GF-D8 (cell line): Measurements from ENCODE around the gene GPX4.

Experiments used
- DNase-seq: peaks from one replicate; lab custom pipeline; 2025; lab: John Stamatoyannopoulos, UW

GPX4 gene

DNA sequence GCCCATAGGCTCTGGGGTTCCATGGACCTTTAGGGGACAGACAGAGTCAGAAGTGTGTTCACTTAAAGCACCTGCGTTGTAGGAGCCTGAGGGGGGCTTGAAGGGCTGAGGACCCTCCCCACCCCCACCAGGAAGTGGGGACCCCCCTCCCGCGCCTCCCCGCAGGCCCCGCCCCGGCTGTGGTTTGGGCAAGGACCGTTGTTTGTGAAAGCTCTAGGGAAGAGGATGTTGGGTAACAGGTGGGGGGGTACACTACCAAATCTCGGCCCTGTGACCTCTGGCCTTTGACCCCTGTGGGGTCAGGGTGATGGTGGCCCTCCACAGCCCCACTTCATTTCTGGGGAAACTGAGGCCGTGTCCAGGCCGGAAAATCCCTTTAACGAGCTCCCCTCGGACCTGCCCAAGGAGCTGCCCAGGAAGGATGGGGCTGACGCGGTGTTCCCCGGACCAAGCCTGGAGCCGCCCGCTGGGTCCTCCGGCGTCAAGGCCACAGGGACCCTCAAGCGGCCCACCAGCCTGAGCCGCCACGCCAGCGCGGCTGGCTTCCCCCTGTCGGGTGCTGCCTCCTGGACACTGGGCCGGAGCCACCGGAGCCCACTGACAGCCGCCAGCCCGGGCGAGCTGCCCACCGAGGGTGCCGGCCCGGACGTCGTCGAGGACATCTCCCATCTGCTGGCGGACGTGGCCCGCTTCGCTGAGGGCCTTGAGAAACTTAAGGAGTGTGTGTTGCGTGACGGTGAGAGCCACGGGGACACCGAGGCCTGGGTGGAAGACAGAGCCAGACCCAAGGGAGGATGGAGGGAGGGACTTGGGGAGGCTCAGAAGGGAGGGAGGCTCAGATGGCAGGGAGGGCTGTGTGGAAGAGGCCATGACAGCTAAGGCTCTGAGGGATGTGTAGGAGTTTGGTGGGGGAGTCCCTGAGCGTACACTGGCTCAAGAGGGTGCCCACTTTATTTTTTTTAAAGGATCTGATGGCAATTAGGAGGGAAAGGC is 35.5 kb upstream of the GPX4 start:
- DNase-seq = peak; percentile 36

DNA sequence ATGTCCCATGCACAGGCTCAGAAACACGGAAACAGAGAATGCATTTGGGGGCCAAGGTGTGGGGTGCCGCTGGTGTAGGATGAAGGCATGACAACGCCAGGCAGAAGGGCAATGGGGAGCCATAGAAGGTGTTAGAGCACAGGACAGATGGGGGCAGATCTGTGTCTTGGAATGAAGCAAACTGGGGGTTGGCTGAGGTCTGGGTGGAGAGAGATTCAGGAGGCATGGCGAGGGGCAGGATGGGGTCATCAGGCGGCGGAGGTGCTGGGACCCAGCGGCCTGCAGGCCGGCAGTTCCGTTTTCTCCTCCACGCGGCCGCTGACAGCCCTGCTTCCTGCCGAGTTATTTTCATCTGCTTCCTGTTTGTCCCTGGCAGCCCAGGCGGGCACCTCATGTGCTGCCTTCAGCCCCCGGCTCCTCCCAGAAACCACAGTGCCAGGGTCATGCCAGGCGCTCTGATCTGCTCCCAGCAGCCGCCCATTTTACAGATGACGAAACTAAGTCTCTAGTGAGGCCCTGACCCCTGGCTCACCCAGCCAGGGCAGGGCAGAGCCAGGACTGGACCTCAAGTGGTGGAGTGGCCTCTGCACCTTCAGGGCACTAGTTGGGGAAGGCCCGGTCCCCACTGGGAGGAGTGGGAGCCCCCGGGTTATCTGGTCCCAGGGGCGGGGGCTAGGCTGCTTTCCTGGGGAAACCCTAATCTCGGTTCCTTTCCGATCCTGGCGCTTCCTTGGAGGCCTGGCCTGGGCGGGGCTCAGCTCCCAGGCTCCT is 34.6 kb upstream of the GPX4 start:
- peak; percentile 91 for DNase-seq

DNA sequence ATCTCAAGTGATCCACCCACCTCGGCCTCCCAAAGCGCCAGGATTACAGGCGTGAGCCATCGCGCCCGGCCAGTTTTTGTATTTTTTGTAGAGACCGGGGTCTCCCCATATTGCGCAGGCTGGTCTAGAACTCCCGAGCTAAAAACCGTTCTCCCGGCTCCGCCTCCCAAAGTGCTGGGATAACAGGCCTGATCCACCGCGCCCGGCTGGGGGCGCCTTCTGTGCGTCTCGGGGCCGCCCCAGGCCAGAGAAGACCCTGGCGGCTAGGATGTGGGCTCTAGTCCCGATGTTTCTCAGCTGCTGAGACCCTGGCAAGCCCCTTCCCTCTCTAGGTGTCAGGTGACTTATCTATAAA is 33.2 kb upstream of the GPX4 start:
- no peak for DNase-seq

DNA sequence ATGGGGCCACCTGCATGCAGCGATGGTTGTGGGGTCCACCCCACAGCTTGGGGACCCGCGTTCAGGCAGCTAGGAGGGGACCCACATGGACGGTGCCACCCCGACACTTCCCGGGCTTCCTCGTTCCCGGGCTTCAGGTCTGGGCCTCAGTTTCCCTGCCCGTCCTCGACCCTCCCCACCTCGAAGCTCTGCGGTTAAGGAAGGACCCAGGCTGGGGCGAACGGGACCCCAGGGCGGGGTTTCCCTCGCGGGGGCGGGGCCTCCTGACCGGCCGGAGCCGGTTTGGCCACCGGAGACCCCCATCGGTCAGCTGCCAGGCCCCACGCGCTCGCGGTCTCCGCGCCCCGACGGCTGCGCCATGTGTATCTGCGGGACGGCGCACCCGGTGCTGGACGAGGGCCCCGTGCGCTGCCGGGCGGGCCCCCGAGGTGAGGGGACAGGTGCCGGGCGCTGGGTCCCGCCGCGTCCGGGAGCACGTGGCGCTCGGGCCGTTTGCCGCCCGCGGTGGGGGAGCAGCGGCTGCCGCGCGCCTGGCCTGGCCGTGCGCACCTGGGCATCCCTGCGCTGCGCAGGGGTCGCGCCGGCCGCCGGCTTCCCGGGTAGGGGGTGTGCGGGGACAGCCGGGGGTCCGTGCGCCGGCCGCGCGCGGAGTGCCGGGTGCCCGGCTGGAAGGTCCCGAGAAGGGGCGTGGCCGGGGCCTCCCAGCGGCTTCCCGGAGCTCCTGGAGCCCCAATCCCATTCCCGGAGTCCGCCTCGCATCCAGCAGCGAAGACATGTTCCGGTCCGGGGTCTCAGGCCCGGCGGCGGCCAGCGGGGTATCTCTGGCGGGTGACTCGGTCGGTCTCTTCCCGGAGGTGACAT is 32.6 kb upstream of the GPX4 start:
- no peak for DNase-seq

DNA sequence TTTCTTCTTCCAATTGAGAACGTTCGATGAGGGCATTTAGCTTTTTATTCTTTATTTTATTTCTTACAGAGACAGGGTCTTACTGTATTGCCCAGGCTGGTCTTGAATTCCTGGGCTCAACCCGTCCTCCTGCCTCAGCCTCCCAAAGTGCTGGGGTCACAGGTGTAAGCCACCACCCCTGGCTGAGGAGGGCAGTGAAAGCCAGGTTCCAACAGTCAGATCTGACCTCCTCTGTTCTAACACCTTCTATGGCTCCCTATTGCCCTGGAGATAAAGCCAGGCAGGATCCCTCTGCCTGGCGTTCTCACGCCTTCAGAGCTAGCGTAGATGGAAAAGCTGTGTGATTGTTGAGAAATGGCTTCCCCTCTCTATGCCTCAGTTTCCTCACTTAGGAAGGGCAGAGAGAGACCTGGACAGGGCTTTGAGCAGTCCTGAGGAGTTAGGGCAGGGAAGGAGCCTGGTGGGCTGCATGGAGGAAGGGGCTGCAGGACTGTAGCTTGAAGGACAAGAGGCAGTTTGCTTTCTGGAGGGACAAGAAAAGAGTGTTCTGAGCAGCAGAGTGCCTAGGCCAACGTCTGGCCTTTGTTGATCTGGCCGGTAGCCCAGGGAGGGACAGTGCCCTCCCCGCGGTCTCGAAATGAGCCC is 31.3 kb upstream of the GPX4 start:
- no peak for DNase-seq

DNA sequence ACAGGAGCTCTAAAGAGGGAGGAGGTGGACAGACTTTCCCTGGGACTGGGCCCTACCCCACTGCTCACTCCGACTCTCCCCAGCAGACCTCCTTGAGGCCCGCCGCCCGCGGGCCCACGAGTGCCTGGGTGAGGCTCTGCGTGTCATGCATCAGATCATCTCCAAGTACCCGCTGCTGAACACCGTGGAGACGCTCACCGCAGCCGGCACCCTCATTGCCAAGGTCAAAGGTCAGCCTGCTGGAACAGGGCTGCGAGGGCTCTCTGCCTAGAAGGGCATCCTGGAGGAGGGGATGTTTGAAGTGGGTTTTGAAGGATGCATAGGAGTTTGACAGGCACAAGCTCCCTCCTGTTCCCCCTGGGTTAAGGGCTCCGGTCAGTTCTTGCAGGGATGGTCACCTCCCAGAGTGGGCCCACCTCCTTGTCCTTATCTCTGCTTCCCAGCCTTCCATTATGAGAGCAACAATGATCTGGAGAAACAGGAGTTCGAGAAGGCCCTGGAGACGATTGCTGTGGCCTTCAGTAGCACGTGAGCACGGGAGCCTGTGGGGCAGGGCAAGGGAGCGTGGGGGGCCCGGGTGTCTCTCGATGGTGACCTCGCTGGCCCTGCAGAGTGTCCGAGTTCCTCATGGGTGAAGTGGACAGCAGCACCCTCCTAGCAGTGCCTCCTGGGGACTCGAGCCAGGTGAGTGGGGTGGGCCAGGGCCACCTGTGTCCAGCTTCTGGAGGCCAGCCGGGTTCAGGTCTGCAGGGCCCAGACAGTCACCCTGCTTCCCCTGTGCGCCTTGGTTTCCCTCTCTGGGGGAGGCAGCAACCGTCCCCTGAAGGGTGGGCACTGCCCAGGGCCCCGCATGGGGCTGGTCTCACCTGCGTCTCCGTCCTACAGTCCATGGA is 30.5 kb upstream of the GPX4 start:
- DNase-seq = no peak

DNA sequence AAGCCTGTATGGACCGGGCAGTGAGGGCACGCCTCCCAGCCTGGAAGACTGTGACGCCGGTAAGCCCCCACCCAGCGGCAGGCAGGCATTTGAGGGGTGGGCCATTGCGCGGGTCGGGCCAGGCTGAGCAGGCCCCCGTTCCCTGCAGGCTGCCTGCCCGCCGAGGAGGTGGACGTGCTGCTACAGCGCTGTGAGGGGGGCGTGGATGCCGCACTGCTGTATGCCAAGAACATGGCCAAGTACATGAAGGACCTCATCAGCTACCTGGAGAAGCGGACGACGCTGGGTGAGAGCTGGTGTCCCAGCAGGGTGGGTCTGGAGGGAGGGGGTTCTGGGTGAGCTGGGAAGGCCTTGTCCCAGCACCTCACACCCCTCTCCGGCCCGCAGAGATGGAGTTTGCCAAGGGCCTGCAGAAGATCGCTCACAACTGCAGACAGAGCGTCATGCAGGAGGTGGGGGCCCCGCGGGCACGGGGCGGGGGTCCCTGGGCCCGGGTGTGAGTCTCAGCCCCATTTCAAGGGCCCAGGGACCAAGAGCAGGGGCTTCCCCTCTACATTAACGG is 29.8 kb upstream of the GPX4 start:
- no peak for DNase-seq

DNA sequence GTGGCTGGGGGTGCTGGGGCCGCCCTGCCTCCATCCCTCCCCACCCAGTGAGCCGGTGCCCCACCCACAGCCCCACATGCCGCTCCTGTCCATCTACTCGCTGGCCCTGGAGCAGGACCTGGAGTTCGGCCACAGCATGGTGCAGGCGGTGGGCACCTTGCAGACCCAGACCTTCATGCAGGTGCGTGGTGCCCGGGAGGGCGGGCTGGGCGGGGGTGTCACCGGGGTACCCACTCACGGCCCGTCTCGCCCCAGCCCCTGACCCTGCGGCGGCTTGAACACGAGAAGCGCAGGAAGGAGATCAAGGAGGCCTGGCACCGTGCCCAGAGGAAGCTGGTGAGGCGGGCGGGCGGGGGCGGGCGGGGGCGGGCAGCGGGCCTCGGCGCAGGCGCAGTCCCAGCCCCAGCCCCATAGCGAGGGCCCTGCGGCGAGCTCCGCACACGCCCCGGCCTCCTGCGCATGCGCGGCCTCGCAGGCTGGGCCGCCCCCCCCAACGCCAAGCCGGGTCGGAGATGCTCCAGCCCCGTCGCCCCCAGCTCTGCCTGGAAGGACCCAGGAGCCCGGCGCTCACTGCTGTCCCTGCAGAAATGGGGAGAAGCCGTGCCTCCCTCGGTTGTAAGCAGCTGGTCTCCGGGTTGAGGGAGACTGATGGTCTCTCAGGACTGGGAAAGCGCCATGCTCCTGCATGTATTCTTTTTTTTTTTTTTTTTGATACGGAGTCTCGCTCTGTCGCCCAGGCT is 29.1 kb upstream of the GPX4 start:
- DNase-seq = peak; percentile 55

DNA sequence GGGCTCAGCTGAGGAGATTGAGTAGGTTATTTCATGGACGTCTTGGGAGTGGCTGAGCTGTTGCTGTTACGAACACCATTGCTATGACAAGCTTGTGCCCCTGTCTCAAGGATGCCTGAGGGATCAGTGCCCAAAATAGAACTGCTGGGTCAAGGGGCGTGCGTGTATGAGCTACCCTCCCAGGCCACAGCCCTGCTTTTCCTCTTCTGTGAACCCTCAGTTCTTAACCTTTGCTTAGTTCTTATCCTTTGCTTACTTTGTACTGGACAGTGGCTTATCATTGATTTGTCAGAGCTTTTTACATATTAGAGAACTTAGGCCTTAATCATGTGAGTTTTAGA is 27.8 kb upstream of the GPX4 start:
- no peak for DNase-seq

DNA sequence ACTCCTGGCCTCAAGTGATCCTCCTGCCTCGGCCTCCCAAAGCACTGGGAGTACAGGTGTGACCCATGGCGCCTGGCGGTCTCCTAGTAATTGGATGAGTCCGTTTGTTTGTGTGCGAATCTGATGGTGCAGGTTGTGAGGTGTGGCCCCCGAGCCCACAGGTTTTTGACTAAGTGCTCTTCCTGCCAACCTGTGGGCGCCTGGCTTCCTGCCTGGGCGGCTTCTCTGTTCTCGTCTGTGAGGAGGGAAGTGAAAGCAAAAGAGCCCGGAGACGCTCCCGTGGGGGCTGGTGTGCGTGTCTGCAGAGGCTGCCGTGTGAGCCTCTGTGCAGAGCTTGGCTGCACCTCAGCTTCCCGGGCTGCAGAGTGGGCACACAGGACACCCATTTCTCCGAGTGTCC is 26.8 kb upstream of the GPX4 start:
- peak; percentile 41 for DNase-seq

DNA sequence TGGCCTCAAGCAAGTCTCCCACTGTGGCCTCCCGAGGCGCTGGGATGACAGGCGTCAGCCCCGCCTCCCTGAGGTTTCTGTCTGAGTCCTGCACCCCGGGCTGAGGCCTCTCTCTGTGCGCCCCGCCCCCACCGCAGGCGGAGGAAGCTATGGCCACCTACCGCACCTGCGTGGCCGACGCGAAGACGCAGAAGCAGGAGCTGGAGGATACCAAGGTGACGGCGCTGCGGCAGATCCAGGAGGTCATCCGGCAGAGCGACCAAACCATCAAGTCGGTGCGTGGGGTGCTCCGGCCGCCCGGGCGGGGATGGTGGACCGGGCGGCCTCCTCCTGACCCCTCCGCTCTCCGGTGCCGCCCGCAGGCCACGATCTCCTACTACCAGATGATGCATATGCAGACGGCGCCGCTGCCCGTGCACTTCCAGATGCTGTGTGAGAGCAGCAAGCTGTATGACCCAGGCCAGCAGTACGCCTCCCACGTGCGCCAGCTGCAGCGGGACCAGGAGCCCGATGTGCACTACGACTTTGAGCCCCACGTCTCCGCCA is 24.2 kb upstream of the GPX4 start:
- no peak for DNase-seq

DNA sequence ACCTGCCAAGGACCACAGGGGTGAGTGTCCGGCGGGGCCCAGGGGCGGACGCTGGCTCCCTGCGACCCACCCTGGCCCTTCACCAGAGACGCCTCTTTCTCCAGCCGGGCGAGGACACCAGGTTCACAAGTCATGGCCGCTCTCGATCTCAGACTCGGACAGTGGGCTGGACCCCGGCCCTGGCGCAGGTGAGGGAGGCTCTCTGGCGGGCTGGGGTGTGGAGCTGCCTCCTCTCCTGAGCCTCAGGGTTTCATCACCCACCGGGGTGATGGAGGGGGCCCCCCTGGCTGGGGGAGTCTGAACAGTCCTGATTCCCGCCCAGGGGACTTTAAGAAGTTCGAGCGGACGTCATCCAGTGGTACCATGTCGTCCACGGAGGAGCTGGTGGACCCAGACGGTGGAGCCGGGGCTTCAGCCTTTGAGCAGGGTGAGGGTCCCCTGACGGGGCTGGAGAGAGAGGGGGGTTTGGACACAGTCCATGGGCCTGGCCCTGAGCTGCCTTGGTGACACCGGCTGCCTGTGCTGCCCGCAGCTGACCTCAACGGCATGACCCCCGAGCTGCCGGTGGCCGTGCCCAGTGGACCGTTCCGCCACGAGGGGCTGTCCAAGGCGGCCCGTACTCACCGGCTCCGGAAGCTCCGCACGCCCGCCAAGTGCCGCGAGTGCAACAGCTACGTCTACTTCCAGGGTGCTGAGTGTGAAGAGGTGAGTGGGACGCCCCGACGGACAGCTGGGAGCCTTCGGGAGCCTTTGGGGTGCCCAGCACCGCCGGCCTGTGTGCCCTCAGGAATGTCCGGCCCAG is 23.2 kb upstream of the GPX4 start:
- no peak for DNase-seq

DNA sequence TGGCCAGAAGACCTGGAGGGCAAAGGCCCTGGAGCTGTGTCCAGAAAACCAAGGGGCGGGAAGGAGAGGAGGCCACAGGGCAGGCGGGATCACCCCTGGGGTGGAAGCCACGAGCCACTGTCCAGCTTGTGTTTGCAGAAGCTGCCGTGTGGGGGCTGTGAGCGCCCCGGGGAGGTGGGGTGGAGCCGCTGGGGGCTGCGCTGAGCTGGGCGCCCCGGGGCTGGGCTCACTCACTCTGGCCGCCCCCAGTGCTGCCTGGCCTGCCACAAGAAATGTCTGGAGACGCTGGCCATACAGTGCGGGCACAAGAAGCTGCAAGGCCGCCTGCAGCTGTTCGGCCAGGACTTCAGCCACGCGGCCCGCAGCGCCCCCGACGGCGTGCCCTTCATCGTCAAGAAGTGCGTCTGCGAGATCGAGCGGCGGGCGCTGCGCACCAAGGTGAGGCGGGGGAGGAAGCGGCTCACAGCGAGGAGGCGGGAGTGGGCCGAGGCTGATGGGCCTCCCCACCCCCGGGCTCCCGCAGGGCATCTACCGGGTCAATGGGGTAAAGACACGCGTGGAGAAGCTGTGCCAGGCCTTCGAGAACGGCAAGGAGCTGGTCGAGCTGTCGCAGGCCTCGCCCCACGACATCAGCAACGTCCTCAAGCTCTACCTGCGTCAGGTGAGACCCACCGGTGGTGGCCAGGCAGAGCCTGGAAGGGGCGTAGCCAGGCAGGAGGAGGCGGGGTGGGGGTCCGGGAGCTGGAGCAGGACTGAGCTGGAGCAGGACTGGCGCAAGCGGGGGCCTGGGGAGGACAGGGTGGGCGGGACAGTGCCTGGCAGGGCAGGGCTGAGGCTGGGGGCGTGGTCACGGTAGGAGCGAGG is 22.3 kb upstream of the GPX4 start:
- no peak for DNase-seq

DNA sequence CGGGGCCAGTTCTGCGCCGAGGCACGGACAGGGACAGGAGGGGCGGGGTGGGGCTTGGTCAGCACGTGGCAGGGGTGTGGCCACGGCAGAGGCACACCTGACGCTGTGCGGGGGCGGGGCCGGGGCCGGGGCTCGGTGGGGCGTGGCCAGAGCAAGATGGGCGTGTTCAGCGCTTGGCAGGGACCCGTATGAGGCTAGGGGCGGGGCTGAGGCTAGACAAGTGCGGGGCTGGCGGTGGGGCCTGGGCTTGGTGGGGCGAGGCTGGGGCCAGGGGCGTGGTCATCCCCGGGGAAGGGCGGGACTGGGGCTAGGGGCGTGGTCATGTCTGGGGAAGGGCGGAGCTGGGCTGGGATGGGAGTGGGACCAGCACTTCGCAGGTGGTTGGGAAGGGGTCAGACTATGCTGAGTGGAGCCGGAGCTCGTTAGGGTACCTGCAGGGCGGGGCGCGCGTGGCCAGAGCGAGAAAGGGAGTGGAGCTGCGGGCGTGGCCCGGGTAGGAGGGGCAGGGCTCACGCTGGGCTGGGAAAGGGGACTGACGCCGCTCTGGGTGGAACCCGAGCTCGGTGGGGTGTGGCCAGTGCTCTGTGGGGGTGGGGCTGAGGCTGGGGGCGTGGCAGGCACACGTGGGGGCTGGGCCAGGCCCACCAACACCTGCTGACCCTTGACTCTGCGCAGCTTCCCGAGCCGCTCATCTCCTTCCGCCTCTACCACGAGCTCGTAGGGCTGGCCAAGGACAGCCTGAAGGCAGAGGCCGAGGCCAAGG is 21.4 kb upstream of the GPX4 start:
- no peak for DNase-seq

DNA sequence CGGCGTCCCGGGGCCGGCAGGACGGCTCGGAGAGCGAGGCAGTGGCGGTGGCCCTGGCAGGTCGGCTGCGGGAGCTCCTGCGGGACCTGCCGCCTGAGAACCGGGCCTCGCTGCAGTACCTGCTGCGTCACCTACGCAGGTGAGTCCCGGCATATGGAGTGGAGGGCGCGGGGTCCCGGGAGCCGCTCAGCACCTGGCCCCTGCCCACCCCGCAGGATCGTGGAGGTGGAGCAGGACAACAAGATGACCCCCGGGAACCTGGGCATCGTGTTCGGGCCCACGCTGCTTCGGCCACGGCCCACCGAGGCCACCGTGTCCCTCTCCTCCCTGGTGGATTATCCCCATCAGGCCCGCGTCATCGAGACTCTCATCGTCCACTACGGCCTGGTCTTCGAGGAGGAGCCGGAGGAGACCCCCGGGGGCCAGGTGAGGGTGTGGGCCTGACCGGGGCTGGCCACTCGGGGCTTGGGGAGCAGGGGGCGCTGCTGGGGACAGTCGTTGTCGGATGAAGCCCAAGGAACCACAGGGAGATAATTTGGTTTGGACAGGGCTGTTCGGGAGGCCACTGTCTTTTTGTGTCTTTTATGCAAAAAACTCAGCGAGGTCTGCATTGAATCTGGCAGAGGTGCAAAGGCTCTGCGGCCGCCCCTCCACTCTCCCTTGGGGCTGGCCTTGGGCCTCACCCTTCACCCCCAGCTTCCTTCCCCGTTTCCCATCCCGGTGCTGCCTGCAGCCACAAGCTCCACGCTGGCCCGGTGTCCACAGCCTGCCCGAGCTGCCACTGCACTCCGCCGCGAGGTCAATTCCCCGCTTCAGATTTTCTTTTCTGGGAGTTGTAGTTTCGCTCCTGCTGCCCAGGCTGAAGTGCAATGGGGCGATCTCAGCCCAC is 20.6 kb upstream of the GPX4 start:
- DNase-seq = no peak
